Measurements from ENCODE around the gene REXO4.

DNA sequence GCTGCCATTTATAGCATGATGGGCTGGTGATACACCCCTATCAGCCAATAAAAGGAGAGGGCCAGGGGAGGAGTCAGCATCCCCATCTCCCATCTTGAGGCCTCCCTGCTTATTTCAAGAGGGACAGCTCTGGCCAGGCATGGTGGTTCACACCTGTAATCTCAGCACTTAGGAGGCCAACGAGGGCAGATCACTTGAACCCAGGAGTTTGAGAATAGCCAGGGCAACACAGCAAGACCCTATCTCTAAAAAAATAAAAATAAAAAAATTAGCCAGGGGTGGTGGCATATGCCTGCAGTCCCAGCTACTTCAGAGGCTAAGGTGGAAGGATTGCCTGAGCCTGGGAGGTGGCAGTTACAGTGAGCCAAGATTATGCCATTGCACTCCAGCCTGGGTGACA is 9.8 kb downstream of the REXO4 start:
- TF ChIP-seq, protein P1, sequence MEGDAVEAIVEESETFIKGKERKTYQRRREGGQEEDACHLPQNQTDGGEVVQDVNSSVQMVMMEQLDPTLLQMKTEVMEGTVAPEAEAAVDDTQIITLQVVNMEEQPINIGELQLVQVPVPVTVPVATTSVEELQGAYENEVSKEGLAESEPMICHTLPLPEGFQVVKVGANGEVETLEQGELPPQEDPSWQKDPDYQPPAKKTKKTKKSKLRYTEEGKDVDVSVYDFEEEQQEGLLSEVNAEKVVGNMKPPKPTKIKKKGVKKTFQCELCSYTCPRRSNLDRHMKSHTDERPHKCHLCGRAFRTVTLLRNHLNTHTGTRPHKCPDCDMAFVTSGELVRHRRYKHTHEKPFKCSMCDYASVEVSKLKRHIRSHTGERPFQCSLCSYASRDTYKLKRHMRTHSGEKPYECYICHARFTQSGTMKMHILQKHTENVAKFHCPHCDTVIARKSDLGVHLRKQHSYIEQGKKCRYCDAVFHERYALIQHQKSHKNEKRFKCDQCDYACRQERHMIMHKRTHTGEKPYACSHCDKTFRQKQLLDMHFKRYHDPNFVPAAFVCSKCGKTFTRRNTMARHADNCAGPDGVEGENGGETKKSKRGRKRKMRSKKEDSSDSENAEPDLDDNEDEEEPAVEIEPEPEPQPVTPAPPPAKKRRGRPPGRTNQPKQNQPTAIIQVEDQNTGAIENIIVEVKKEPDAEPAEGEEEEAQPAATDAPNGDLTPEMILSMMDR (IDR thresholded peaks at IDR 0.05; ENCODE audit: low read depth, low read length) = no peak
- TF ChIP-seq, protein P2, sequence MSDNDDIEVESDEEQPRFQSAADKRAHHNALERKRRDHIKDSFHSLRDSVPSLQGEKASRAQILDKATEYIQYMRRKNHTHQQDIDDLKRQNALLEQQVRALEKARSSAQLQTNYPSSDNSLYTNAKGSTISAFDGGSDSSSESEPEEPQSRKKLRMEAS (IDR thresholded peaks at IDR 0.05; ENCODE audit: low read depth, low read length) = no peak
- TF ChIP-seq POLR2A (IDR thresholded peaks at IDR 0.05; ENCODE audit: extremely low read depth, insufficient read length) = no peak
